NT2/D1 (cell line): ENCODE data around the gene ABI3BP.

Source experiments
- DNase-seq: peaks from one replicate; pipeline ENCODE4 v3.0.0-alpha.2; 2011; ENCODE audit warnings: low read depth, low spot score
- H3K27me3 ChIP-seq: 2 replicates; pipeline ENCODE4 v1.6.0; 2011; ENCODE audit warnings: mild to moderate bottlenecking; ENCODE audit not compliant: insufficient read length, insufficient read depth
- H3K36me3 ChIP-seq: 2 replicates; pipeline ENCODE4 v1.6.1; 2011; ENCODE audit warnings: mild to moderate bottlenecking, low read length, mixed read lengths; ENCODE audit not compliant: insufficient read depth, insufficient read length
- H3K4me1 ChIP-seq: 2 replicates; pipeline ENCODE4 v1.5.1; 2011; ENCODE audit not compliant: insufficient read depth, insufficient read length
- H3K4me3 ChIP-seq: 2 replicates; pipeline ENCODE4 v1.5.1; 2011; ENCODE audit warnings: low read depth; ENCODE audit not compliant: insufficient read length
- H3K9ac ChIP-seq: 2 replicates; pipeline ENCODE4 v1.6.0; 2011; ENCODE audit warnings: low read depth; ENCODE audit not compliant: insufficient read length
- H3K9me3 ChIP-seq: 2 replicates; pipeline ENCODE4 v1.5.1; 2011; ENCODE audit warnings: mild to moderate bottlenecking, low read length; ENCODE audit not compliant: insufficient read depth
- SUZ12 ChIP-seq: IDR thresholded peaks from 2 replicates; pipeline ENCODE4 v1.6.1; 2011; ENCODE audit not compliant: insufficient read length, insufficient read depth; ENCODE audit errors: extremely low read depth
- YY1 ChIP-seq: IDR thresholded peaks from 2 replicates; pipeline ENCODE4 v1.6.1; 2011; ENCODE audit not compliant: insufficient read length, insufficient read depth
- ZNF274 ChIP-seq: IDR thresholded peaks from 2 replicates; pipeline ENCODE4 v1.6.1; 2011; ENCODE audit warnings: mild to moderate bottlenecking, low read depth, low read length

Gene ABI3BP

GRCh38 chr3:100869787-100870186 lies 123.4 kb downstream of the ABI3BP start:
- TF ChIP-seq SUZ12 = no peak
- TF ChIP-seq YY1 = no peak
- TF ChIP-seq ZNF274 = no peak

GRCh38 chr3:100868894-100869293 lies 124.3 kb downstream of the ABI3BP start:
- TF ChIP-seq YY1 (no peak), ZNF274 (no peak), SUZ12 (no peak)

More at GRCh38 chr3:100869787-100870186, 123.4 kb downstream of the ABI3BP start:
- Histone ChIP-seq H3K4me3 (no peak overlapping the region), H3K4me1 (no peaks in the 10 kb centered on the region), H3K9me3 (no peaks in the 10 kb centered on the region), H3K36me3 (no peaks in the 10 kb centered on the region), H3K9ac (no peak overlapping the region), H3K27me3 (no peaks in the 10 kb centered on the region)
- DNase-seq = no peak

GRCh38 chr3:100868096-100868495 lies 125.1 kb downstream of the ABI3BP start:
- no peaks in the 10 kb centered on the region for H3K36me3 ChIP-seq
- H3K27me3 ChIP-seq = no peaks in the 10 kb centered on the region
- no peaks in the 10 kb centered on the region for H3K9me3 ChIP-seq
- DNase-seq = no peak
- no peak overlapping the region for H3K9ac ChIP-seq
- no peak overlapping the region for H3K4me3 ChIP-seq
- no peaks in the 10 kb centered on the region for H3K4me1 ChIP-seq
- TF ChIP-seq ZNF274 (no peak), SUZ12 (no peak), YY1 (no peak)

More at GRCh38 chr3:100868894-100869293, 124.3 kb downstream of the ABI3BP start:
- Histone ChIP-seq H3K27me3 (no peaks in the 10 kb centered on the region), H3K36me3 (no peaks in the 10 kb centered on the region), H3K4me1 (no peaks in the 10 kb centered on the region), H3K4me3 (no peak overlapping the region), H3K9ac (no peak overlapping the region), H3K9me3 (no peaks in the 10 kb centered on the region)
- DNase-seq = no peak

GRCh38 chr3:100865442-100865841 lies 127.8 kb downstream of the ABI3BP start:
- H3K4me1 ChIP-seq = no peaks in the 10 kb centered on the region
- TF ChIP-seq SUZ12 = no peak
- no peak for TF ChIP-seq ZNF274
- TF ChIP-seq YY1 = no peak
- H3K36me3 ChIP-seq = no peaks in the 10 kb centered on the region
- no peaks in the 10 kb centered on the region for H3K9me3 ChIP-seq
- H3K9ac ChIP-seq = no peak overlapping the region
- H3K4me3 ChIP-seq = no peak overlapping the region
- H3K27me3 ChIP-seq = no peaks in the 10 kb centered on the region
- DNase-seq = no peak

GRCh38 chr3:100864471-100865250 lies 128.6 kb downstream of the ABI3BP start:
- no peak for DNase-seq
- Histone ChIP-seq H3K4me3 (no peak overlapping the region), H3K9ac (no peak overlapping the region), H3K4me1 (no peaks in the 10 kb centered on the region), H3K27me3 (no peaks in the 10 kb centered on the region), H3K36me3 (no peaks in the 10 kb centered on the region), H3K9me3 (no peaks in the 10 kb centered on the region)
- TF ChIP-seq ZNF274 (no peak), SUZ12 (no peak), YY1 (no peak)

- no peaks in the 10 kb centered on the region for H3K27me3 ChIP-seq
- H3K4me1 ChIP-seq = no peaks in the 10 kb centered on the region
- no peaks in the 10 kb centered on the region for H3K9me3 ChIP-seq
- TF ChIP-seq SUZ12 (no peak), ZNF274 (no peak), YY1 (no peak)
- no peak overlapping the region for H3K4me3 ChIP-seq
- H3K9ac ChIP-seq = no peak overlapping the region
- H3K36me3 ChIP-seq = no peaks in the 10 kb centered on the region
- no peak for DNase-seq
Observed at GRCh38 chr3:100857863-100858262, 135.4 kb downstream of the ABI3BP start.

- no peak for DNase-seq
- no peaks in the 10 kb centered on the region for H3K27me3 ChIP-seq
- H3K4me1 ChIP-seq = no peaks in the 10 kb centered on the region
- H3K9ac ChIP-seq = no peak overlapping the region
- no peaks in the 10 kb centered on the region for H3K36me3 ChIP-seq
- no peak overlapping the region for H3K4me3 ChIP-seq
- H3K9me3 ChIP-seq = no peaks in the 10 kb centered on the region
- TF ChIP-seq SUZ12 = no peak
Observed at GRCh38 chr3:100856821-100857220, 136.4 kb downstream of the ABI3BP start.
